Stimulated activated CD4-positive, alpha-beta T cell treated with anti-CD3 and anti-CD28 coated beads, Interleukin-2, amount 100 ng/mL, for 24 hours (primary cell): Measurements from ENCODE around the gene NECTIN4.
"Not testable (repeated sequence)": the region's sequence is repeated elsewhere in the genome, so short reads cannot be mapped to it uniquely, and the experiment has no call there.

Experiments used
- DNase-seq, 2 donors: peaks; one replicate each; pipeline ENCODE4 v3.0.0-alpha.2; 2020

Gene NECTIN4

DNA sequence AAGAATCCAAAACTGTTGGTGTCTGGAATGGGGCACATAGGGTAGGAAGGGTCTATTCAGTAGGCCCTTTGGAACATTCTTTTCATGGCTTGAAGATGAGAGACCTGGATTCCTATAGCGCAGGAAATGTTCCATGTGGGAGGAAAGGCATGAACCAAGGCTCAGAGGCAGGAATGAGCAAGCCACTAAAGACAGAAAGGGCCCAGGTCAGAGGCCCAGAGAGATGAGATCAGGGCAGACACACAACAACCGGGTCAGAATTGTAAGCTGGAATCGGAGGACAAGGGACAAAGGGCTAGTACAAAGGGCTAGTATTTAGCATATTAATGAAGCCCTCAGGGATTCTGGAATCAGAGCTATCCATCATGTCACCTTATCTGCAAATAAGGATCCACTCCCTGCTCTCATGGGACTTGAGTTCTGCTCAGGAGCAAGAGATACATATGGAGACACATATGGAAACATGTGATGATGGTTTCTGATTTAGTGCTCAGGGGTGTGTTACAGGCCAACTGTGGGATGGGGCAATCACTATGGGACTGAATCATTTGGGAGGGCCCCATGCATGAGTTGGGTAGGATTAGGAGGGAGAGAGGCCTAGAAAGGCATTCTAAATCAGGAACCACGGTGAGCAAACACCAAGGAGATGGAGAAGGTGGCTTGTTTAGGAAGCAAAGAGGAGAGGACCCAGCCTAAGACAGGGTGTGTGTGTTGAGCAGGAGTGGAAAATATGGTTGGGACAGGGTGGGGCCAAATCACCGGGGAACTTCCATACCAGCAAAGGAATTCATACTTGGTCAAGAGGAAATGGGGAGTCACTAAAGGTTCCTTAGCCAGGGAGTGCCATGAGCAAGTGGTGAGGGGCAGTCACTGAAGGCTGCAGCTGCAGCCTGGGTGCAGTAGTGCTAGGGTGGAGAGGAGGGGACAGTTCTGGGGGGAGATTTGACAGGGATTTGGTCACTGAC is 8.6 kb downstream of the NECTIN4 start:
- DNase-seq: no peak

DNA sequence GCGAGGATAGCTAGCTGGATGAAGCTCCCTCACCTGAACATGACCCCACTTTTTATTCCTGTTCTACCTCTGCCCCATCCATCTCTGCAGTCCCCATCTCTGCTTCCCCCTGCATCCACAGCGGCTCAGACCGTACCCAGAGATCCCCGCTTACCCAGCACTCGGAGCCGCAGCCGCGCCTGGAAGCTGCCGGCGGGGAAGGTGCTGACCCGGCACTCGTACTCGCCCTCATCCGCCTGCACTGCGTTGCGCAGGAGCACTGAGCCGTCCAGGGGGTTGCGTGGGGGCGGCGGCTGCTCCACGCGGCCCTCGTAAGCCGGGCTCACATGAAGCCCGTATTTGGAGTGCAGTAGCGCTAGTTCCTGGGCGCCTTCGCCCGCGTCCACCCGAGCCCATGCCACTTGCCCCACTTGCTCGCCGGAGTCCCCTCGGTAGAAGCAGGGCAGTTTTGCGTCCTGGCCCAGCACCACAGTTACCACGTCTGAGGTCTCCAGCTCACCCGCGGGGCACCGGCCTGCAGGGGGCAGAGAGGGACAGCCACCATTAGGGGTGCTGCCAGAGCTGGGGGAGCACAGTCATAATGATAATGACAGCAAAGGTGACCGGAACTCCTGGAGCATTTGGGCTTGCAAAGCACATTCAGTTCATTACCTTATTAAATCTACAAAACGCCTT is 9.8 kb downstream of the NECTIN4 start:
- no peak for DNase-seq

DNA sequence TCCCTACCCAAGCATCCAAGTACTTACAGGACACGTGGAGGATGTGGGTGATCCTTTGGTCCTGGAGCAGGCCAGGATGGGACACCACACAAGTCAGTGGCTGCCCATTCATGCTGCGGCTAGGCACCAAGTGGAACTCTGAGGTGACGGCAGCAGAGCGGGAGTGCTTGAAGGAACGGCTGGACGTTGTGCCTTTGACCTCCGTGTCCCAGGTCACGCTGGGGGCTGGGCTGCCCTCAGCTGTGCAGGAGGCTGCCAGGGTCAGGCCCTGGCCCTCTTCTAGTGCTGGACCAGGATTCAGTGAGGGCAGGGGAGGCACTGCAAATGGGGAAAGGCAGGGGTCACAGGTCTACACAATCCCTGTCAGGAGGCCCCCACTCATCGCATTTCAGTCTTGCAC is 11.9 kb downstream of the NECTIN4 start:
- no peak for DNase-seq

DNA sequence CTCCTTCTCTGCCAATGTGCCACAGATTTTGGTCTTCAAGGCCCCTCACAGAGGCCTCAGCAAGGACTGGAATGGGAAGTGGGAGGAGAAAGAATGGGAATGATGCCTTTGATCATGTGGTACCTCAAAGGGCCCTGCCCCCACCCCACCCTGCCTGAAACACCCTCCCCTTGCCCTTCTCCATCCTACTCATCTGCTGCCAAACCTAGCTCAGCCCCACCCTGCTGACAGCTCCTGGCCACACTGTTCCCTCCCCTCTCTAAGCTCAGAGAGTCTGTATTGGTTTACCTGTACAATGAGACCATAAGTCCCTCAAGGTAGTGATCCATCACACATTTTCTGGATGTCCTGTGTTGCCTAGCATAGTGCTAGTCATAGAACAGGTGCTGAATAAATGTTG is 12.9 kb downstream of the NECTIN4 start:
- no peak for DNase-seq

DNA sequence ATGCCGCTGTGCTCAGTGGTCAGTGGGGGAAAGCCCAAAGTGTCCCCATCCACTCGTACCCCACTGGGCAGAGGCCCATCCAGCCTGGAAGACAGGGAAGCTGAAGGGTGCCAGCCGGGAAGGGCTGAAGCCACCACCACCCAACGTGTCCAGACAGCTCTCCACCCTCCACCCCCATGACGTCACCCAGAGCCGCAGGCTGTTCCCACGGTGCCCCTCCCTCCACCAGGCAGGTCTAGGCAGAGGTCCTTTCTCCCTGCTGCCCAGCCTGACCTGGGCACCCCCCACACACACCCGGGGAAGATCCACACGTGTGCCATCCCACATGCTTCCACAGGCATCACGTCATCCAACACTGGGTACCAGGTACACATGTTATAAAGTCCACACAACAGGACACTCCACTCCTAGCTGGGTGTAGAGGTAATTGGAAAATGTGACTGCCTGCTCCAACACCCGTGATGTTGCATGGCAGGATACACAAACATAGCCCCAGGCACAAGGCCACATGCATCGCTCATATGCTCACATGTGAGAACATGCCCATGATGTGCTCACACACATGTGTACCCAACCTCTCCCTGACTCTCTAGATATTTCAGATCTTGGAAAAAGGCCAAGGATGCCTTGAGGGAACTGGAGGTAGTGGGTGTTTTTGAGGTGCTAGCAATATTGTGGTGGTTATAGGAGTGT is 14.5 kb downstream of the NECTIN4 start:
- no peak for DNase-seq

DNA sequence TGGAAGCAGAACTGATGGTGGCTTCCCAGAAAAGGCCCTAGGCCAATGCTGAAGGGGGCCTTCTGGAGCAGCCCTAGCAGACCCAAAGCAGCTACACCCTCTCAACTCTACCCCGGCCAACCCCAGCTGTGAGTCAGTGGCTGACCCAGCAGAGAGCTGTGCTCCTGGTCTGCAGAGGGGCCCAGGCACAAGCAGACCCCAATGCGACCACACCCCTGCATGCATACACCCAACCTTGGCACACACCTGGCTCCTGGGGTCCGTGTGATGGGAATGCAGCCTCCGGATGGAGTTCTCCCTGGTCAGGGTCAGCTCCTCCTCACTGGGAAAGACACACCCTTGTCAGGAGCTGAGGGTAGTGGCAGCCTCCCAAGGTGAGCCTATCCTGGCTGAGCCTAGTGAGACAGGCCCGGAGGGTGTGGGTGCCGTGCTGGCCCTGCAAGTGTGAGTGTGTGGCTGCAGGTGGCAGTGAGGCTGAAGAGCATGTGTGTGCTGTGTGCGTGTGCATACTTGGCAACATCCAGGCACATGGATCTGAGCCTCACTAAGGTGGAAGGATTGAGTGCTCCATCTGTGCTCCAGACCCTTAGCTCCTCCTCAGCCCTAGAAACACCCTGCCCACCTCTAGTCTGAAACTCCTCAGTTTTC is 15.8 kb downstream of the NECTIN4 start:
- DNase-seq: no peak

DNA sequence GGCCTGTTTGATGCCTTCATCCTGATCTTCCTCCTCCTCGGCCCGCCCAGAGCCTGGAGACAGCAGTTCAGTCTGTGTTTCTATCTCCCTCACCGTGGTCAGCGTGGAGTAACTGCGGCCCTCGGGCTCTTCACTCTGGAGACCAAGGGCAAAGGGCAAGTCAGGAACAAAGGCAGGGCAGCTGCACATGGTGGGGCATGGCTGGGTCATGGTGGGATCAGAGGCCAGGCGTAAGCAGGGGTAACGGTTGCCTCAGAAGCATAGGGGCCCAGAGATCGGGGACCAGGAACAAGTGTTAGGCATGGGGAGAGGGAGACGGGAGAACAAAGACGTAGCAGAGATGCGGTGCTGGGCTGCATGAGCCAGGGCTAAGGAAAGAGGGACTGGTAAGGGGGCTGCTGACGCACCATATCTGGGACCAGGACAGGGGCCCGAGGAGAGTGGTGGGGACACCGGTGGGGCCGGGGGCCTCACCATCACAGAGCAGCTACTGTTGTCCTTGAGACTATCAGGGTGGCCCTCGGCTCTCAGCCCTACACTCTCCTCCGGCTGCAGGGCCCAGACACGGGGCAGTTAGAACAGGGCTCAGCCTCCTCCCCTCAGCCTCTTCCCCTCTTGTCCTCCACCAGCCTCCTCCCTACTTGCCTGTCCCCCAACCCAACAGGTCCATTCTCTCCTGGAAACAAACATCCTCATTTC is 16.5 kb downstream of the NECTIN4 start:
- no peak for DNase-seq

DNA sequence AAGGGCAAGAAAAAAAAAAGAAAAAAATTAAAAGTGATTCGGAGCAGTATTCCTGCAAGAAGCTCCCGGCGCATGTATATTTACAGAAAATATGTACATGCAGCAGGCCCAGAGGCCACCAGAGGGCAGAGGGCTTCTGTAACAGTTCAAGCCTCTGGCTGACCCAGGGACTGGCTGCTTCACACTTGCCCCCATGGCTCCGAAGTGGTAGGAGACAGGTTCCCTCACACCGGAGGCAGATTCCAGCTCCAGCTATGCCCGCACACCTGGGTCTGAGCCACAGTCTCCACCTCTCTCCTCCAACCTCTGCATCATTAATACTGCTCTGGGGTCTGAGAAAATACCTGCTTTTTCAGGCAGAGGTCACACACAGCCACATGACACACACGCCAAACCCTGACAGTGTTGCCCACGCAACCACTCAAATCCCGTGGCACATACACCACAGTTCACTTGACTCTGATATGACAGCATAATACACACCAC is 17.4 kb downstream of the NECTIN4 start:
- DNase-seq: peak; percentile 54 to 57

DNA sequence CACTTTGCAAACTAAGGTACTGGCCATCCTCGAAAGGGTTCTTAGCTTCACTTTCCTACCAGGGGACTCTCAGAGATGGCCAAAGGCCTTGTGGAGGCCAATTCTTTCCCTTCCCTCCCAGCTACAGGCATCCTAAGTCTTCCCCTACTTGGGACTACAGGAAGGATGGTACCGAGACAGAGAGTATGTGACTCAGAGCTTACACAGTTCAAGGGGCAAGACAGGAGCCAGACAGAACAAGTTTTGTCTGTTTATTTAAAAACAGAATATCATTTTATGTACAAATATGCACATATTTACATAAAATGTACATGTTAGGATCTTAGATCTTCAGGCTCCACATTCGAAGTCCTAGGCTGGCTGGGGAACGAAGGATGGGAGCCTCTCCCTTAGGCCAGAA is 18.6 kb downstream of the NECTIN4 start:
- DNase-seq: no peak

DNA sequence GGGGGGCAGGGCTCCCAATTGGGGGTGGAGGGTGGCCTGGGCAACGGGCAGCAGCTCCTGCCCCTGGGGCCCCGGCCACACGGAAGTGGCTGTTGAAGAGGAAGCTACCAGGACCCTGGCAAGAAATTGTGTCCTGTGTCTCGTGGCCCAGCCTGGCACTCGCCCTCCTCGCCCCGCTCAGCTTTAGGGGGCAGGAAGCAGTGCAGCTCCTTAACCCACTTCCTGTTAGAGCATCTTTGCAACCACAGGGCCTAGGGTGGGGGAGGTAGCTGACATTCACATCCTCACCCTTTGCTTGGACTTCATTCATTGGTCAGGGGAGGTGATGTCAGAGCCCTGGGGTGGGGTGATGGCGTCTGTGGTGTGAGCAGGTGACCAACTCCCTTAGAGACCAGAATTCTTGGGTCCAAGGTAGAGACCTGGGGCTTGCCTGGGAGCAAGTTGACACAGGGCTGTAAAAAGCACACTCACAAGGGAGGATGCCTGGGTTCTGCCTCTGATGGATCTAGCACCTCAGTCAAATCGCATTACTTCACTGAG is 19.6 kb downstream of the NECTIN4 start, which contains the start of gene ARHGAP30:
TSS of gene ARHGAP30 (minus strand) at position 161 of the 540 bp plus-strand sequence. CDS start 267 bp downstream, outside the sequence.
- DNase-seq: peak; percentile 79

DNA sequence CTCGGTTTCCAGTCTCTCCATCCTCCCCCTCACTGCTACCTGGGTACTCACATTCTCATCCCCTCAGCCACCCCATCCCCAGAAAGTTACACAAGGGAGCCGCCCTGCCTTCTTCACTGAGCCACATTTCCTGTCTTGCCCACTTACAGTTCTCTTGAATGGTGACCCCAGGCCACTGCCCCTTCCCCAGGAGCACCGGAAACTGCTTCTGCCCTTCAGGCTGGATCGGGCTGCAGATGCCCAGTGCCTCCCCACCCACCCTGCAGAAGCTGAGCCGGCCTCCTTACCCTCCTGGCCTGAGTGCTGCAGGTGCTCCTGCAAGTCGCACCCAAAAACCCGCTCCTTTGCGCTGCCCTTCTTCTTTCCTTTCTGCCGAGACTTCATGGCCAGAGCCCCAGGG is 20.1 kb downstream of the NECTIN4 start:
- DNase-seq: peak in 1 of 2 donors; percentile 38

DNA sequence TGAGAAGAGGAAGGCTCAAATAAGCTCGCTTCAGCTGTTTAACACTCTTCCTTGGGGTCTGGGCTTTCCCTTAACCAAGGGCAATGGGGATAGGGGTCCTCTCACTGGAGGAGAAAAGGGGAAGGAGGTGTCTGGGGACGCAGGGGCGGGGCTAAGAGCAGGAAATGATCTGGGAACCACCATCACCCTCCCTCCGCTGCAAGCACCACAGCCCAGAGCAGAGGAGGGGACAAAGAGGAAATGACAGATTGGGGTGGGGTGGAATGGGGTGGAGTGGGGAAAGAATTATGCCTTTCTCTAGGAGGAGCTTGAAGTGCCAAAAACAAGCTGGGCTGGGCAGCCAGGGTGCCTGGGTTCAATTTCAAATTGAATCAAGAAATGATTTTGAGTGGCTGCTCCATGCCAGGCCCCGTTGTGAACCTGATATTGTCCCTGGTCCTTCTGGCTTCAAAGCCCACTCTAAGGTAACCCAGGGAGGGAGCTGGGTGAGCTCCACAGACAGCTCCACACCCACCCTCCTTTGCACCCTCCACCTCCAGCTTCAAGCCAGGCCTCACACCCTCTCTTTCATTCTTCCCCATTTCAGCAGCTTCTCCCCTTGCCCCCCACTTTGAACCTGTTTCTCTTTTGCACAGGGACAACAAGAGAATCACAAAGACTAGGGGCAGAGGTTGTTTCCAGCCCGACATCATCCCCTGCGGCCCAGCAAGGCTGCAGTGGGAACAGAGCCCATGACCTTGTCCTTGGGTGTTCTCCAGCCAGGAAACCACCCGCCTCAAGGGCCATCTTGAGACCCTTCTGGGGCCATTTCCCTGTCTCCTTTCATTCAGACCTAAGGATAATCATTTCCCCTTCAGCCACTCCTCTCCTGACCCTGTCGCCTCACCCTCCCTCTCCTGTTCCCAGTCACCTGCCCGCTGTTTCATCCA is 20.8 kb downstream of the NECTIN4 start:
- peak; percentile 82 to 83 for DNase-seq

DNA sequence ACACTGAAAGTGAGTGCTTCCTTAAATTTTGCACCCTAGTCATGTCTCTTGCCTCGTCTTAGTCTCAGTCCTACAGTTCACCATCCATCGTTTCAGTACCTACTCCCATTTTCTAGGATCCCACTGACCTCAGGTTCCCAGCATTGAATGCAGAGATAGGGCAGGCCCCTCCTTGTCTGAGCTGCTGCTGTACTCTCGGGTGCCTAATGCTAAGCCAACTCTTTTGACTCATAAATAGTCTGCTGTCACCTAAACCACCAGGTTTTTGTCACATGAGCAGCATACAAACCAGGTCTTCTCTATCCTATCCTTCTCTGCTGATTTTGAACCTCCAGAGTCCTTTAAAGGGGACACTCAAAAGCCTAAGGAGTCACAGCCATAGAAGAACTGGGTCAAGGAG is 22.7 kb downstream of the NECTIN4 start:
- DNase-seq: peak in 1 of 2 donors; percentile 45

DNA sequence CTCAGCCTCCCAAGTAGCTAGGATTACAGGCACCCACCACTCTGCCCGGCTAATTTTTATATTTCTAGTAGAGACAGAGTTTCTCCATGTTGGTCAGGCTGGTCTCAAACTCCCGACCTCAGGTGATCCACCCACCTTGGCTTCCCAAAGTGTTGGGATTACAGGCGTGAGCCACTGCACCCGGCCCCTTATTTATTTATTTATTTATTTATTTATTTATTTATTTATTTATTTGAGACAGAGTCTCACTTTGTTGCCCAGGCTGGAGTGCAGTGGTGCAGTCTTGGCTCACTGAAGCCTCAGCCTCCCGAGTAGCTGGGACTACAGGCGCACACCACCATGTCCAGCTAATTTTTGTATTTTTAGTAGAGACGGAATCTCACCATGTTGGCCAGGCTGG is 23.7 kb downstream of the NECTIN4 start:
- DNase-seq: not testable (repeated sequence)

DNA sequence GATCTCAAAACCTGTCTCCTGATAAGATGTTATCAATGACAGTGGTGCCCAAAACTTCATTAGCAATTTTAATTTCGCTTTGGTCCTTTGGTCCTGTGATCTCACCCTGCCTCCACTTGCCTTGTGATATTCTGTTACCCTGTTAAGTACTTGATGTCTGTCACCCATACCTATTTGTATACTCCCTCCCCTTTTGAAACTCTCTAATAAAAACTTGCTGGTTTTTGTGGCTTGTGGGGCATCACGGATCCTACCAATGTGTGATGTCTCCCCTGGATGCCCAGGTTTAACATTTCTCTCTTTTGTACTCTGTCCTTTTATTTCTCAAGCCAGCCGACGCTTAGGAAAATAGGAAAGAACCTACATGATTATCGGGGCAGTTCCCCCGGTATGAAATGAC is 25.4 kb downstream of the NECTIN4 start:
- not testable (repeated sequence) for DNase-seq

DNA sequence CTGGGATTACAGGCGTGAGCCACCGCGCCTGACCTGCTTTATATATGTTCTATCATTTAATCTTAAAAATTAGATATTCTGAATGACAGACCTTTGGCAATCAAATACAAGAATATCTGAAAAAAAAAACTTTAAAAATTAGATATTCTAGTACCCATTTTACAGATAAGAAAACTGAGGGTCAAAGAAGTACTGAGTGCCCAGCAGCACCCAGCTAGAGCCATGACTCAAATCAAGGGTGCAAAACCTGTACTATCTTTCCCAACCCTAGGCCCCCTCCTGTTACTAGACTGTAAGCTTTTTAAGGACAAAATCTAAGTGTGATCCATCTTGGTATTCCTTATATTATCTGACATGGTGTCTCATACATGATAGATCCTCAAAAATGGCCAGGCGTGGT is 27.9 kb downstream of the NECTIN4 start:
- DNase-seq: no peak

DNA sequence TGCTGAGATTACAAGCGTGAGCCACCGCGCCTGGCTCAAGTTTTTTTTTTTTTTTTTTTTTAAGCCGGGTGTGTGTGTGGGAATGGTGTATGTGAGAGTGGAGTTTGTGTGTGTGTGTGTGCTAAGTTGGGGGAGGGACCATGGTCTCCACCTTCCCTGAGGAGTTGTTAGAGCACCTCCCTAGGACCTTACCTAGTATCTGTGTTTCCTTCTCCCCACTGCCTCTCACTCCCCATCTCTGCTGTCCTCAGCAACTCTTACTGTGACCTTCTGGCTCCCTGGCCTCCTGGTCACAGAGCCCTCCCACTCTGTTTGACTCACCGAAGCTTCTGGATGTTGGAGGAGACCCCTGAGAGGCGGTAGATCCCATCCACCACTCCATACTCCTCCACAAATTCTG is 30.1 kb downstream of the NECTIN4 start:
- DNase-seq: no peak

DNA sequence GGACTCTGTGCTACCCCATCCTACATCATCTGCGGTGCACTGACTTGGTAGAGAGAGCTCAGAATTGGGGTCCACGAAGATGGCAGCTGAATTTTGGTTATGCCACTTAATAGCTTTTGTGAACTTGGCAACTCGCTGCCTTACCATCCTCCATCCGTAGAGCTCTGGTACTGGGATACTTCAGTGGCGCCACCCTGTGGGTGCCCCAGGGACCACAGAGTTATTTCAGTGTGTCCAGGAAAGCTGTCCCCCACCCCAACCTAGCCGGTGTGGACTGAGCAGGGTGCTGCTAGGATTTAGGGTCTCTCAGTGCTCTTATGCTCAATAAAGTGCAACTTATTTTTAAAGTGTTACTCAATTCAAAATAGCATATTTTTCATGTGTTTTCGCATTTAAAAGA is 34.6 kb downstream of the NECTIN4 start:
- DNase-seq: no peak

DNA sequence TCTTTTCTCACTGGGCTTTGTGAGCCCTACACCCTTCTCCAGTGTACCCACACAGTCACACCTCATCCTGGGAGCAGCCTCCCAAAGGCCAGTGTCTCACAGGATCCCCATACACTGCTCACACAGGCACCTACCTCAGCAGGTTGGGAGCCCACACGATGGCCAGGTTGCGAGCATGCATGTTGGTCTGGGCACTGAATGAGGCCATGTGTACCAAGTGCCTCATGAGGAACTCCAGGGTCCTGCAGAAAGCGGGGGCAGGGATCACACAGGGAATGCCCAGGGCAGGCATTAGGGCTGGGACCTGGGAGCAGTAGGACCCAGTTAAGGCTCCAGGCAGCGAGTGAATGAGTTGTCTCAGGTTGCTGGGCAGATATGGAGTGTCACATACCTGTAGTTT is 35.1 kb downstream of the NECTIN4 start:
- DNase-seq: no peak

DNA sequence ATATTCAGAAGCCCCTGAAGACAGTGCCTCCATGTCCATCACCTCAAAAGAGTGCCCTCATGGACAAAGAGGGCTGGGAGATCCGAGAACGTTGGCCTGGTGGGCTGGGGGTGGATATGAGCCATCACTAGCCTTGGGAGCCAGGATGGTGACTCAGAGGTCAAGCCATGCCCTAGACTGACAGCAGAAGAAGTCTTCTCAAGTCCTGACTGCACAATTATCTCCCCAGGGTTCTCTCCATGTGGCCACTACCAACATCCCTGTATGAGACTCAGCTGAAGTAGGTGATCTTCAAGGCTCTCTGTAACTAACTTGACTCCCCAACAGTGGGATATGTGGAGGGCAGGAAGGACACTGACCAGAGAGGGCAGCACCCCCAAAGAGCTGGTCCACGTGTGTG is 36.5 kb downstream of the NECTIN4 start:
- DNase-seq: no peak

DNA sequence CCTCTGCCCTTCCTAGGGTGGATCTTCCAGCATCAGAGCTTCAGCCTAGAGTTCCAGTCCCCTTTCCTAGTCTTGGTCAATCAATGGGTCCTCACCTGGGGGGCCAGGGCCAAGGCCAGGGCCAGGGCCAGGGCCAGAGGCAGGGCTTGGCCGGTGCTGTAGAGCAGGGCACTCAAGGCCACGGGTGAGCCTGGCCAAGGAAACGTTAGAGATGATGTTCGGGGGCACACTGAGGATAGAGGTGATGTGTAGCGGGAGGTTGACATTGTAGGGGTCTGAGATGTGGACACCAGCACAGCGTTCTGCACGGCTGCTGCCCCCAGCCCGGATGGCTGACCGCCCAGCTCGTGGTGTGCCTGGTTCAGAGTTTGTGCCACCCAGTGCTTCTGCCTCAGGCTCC is 38.1 kb downstream of the NECTIN4 start:
- no peak for DNase-seq
